ENCODE measurements around the gene MSI2. TPM values are rescaled to one million over a fixed set of nuclear protein-coding genes. Genes with fewer than 3 reads are reported as not detected.
A peak's percentile ranks its signal among the peaks of the same experiment; 100 is the strongest.

Gene MSI2
- total RNA-seq, 2 donors from 2014 or later: 88.3 to 114 TPM

GRCh38 chr17:57442914-57443571 is 186.7 kb downstream of the MSI2 start:
- Histone ChIP-seq H3K4me3 (ENCODE audit: low read length) (no peak overlapping the region), H3K27ac (ENCODE audit: low read depth, low read length) (peak overlapping the region; percentile 25), H3K9ac (ENCODE audit: extremely low read depth, low read length, poor library complexity, severe bottlenecking) (no peak overlapping the region), H3K27me3 (ENCODE audit: control insufficient read depth, insufficient read depth, low read length, poor library complexity, severe bottlenecking) (no peaks in the 10 kb centered on the region), H3K4me1 (ENCODE audit: control insufficient read depth, insufficient read depth, low read length) (peaks cover 10% of the 10 kb centered on the region), H3K36me3 (ENCODE audit: control insufficient read depth, insufficient read depth, low read length) (no peaks in the 10 kb centered on the region), H3K9me3 (ENCODE audit: control insufficient read depth, low read length) (no peaks in the 10 kb centered on the region)
- Mint-ChIP-seq H3K27ac (no peak overlapping the region), H3K9me3 (no peaks in the 10 kb centered on the region), H3K27me3 (ENCODE audit: insufficient read depth) (no peaks in the 10 kb centered on the region), H3K4me3 (no peak overlapping the region), H3K4me1 (peaks cover 46% of the 10 kb centered on the region), H3K36me3 (ENCODE audit: low read depth) (no peaks in the 10 kb centered on the region)
- TF ChIP-seq, protein P1, sequence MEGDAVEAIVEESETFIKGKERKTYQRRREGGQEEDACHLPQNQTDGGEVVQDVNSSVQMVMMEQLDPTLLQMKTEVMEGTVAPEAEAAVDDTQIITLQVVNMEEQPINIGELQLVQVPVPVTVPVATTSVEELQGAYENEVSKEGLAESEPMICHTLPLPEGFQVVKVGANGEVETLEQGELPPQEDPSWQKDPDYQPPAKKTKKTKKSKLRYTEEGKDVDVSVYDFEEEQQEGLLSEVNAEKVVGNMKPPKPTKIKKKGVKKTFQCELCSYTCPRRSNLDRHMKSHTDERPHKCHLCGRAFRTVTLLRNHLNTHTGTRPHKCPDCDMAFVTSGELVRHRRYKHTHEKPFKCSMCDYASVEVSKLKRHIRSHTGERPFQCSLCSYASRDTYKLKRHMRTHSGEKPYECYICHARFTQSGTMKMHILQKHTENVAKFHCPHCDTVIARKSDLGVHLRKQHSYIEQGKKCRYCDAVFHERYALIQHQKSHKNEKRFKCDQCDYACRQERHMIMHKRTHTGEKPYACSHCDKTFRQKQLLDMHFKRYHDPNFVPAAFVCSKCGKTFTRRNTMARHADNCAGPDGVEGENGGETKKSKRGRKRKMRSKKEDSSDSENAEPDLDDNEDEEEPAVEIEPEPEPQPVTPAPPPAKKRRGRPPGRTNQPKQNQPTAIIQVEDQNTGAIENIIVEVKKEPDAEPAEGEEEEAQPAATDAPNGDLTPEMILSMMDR (conservative IDR thresholded peaks at IDR 0.05): no peak
- DNase-seq: no peak
- WGBS, 2 experiments (ENCODE audit: insufficient coverage in 1 of 2, insufficient read length in 1 of 2): 90 to 92% methylated on average over 4 to 16 of the region's 16 CpGs

DNA sequence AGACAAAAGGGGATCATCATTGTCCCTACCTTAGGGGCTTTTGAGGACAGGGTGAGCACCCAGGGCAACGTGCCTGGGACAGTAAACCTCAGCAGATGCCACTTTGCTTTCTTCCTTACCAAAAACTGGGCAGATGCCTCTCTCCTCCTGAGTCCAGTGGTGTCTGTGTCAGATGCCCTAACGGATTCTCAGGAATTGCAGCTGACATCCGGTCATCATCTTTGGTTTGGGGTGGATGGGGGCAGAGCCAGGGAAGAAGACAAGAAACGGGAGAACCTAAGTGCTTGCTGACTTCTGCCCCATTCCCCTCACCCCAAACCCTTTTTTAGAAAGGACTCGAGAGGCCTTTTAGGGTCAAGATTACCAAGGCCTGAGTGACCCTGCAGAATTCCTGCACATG is 187.5 kb downstream of the MSI2 start:
- Mint-ChIP-seq H3K27me3 (ENCODE audit: insufficient read depth) (no peaks in the 10 kb centered on the region), H3K4me1 (peaks cover 46% of the 10 kb centered on the region), H3K36me3 (ENCODE audit: low read depth) (peaks cover 4% of the 10 kb centered on the region), H3K4me3 (no peak overlapping the region), H3K9me3 (no peaks in the 10 kb centered on the region), H3K27ac (no peak overlapping the region)
- Histone ChIP-seq H3K27me3 (ENCODE audit: control insufficient read depth, insufficient read depth, low read length, poor library complexity, severe bottlenecking) (no peaks in the 10 kb centered on the region), H3K27ac (ENCODE audit: low read depth, low read length) (peak overlapping the region; percentile 25), H3K9ac (ENCODE audit: extremely low read depth, low read length, poor library complexity, severe bottlenecking) (no peak overlapping the region), H3K4me3 (ENCODE audit: low read length) (no peak overlapping the region), H3K4me1 (ENCODE audit: control insufficient read depth, insufficient read depth, low read length) (peaks cover 10% of the 10 kb centered on the region), H3K36me3 (ENCODE audit: control insufficient read depth, insufficient read depth, low read length) (no peaks in the 10 kb centered on the region), H3K9me3 (ENCODE audit: control insufficient read depth, low read length) (no peaks in the 10 kb centered on the region)
- no peak for DNase-seq
- TF ChIP-seq, protein P1 (conservative IDR thresholded peaks at IDR 0.05): no peak
- 88 to 92% methylated on average over 4 to 5 of the region's 5 CpGs for WGBS, 2 experiments (ENCODE audit: insufficient coverage in 1 of 2, insufficient read length in 1 of 2)

GRCh38 chr17:57444682-57445450 is 188.5 kb downstream of the MSI2 start:
- TF ChIP-seq, protein P1 (conservative IDR thresholded peaks at IDR 0.05): no peak
- H3K4me3 ChIP-seq (ENCODE audit: low read length): no peak overlapping the region
- H3K27me3 ChIP-seq (ENCODE audit: control insufficient read depth, insufficient read depth, low read length, poor library complexity, severe bottlenecking): no peaks in the 10 kb centered on the region
- WGBS, 2 experiments (ENCODE audit: insufficient coverage in 1 of 2, insufficient read length in 1 of 2): 81% methylated on average over 11 to 13 of the region's 13 CpGs
- Mint-ChIP-seq H3K36me3 (ENCODE audit: low read depth) (peaks cover 4% of the 10 kb centered on the region), H3K4me1 (peaks cover 43% of the 10 kb centered on the region), H3K4me3 (no peak overlapping the region), H3K27ac (peak overlapping the region; percentile 24), H3K9me3 (no peaks in the 10 kb centered on the region), H3K27me3 (ENCODE audit: insufficient read depth) (no peaks in the 10 kb centered on the region)
- peaks cover 10% of the 10 kb centered on the region for H3K4me1 ChIP-seq (ENCODE audit: control insufficient read depth, insufficient read depth, low read length)
- no peak overlapping the region for H3K9ac ChIP-seq (ENCODE audit: extremely low read depth, low read length, poor library complexity, severe bottlenecking)
- DNase-seq: no peak
- no peak overlapping the region for H3K27ac ChIP-seq (ENCODE audit: low read depth, low read length)
- no peaks in the 10 kb centered on the region for H3K9me3 ChIP-seq (ENCODE audit: control insufficient read depth, low read length)
- H3K36me3 ChIP-seq (ENCODE audit: control insufficient read depth, insufficient read depth, low read length): no peaks in the 10 kb centered on the region

Measured in endodermal cell (in vitro differentiated cells).